ENCODE data around the gene CLEC4D.
"Not testable (repeated sequence)": the region's sequence is repeated elsewhere in the genome, so short reads cannot be mapped to it uniquely, and the experiment has no call there.

CLEC4D gene

GRCh38 chr12:8504351-8504750 lies 9.0 kb upstream of the CLEC4D start:
- Histone ChIP-seq H3K27me3 (ENCODE audit: insufficient read depth, low read length) (no peaks in the 10 kb centered on the region), H3K4me3 (ENCODE audit: low read length) (no peak overlapping the region), H3K9me3 (ENCODE audit: low read length) (no peaks in the 10 kb centered on the region), H2AFZ (ENCODE audit: low read depth, low read length) (no peak overlapping the region), H3K4me1 (ENCODE audit: insufficient read depth, low read length) (peaks cover 5% of the 10 kb centered on the region), H3K36me3 (ENCODE audit: insufficient read depth, low read length) (no peaks in the 10 kb centered on the region)

- Histone ChIP-seq H3K4me1 (ENCODE audit: insufficient read depth, low read length) (peaks cover 5% of the 10 kb centered on the region), H2AFZ (ENCODE audit: low read depth, low read length) (no peak overlapping the region), H3K4me3 (ENCODE audit: low read length) (no peak overlapping the region), H3K36me3 (ENCODE audit: insufficient read depth, low read length) (no peaks in the 10 kb centered on the region), H3K27me3 (ENCODE audit: insufficient read depth, low read length) (no peaks in the 10 kb centered on the region), H3K9me3 (ENCODE audit: low read length) (no peaks in the 10 kb centered on the region)
These were observed 5.7 kb upstream of the CLEC4D start for GRCh38 chr12:8507596-8507995.

GRCh38 chr12:8508223-8508622 lies 5.1 kb upstream of the CLEC4D start:
- peaks cover 5% of the 10 kb centered on the region for H3K4me1 ChIP-seq (ENCODE audit: insufficient read depth, low read length)
- H3K9me3 ChIP-seq (ENCODE audit: low read length) = no peaks in the 10 kb centered on the region
- no peak overlapping the region for H3K4me3 ChIP-seq (ENCODE audit: low read length)
- H3K27me3 ChIP-seq (ENCODE audit: insufficient read depth, low read length) = no peaks in the 10 kb centered on the region
- H2AFZ ChIP-seq (ENCODE audit: low read depth, low read length) = peak overlapping the region; percentile 13
- H3K36me3 ChIP-seq (ENCODE audit: insufficient read depth, low read length) = no peaks in the 10 kb centered on the region

- H2AFZ ChIP-seq (ENCODE audit: low read depth, low read length) = no peak overlapping the region
- peaks cover 5% of the 10 kb centered on the region for H3K4me1 ChIP-seq (ENCODE audit: insufficient read depth, low read length)
These were observed 4.1 kb upstream of the CLEC4D start for GRCh38 chr12:8508910-8509841.

GRCh38 chr12:8517971-8518370 lies 4.7 kb downstream of the CLEC4D start:
- Histone ChIP-seq H3K4me3 (ENCODE audit: low read length) (no peak overlapping the region), H3K9me3 (ENCODE audit: low read length) (no peaks in the 10 kb centered on the region), H3K27me3 (ENCODE audit: insufficient read depth, low read length) (peaks cover 2% of the 10 kb centered on the region), H2AFZ (ENCODE audit: low read depth, low read length) (no peak overlapping the region), H3K4me1 (ENCODE audit: insufficient read depth, low read length) (no peaks in the 10 kb centered on the region), H3K36me3 (ENCODE audit: insufficient read depth, low read length) (no peaks in the 10 kb centered on the region)

More at GRCh38 chr12:8508910-8509841, 4.1 kb upstream of the CLEC4D start:
- Histone ChIP-seq H3K9me3 (ENCODE audit: low read length) (no peaks in the 10 kb centered on the region), H3K36me3 (ENCODE audit: insufficient read depth, low read length) (no peaks in the 10 kb centered on the region), H3K4me3 (ENCODE audit: low read length) (no peak overlapping the region), H3K27me3 (ENCODE audit: insufficient read depth, low read length) (peaks cover 2% of the 10 kb centered on the region)

- Histone ChIP-seq H3K36me3 (ENCODE audit: insufficient read depth, low read length) (no peaks in the 10 kb centered on the region), H2AFZ (ENCODE audit: low read depth, low read length) (no peak overlapping the region), H3K27me3 (ENCODE audit: insufficient read depth, low read length) (no peaks in the 10 kb centered on the region), H3K9me3 (ENCODE audit: low read length) (no peaks in the 10 kb centered on the region), H3K4me3 (ENCODE audit: low read length) (no peak overlapping the region), H3K4me1 (ENCODE audit: insufficient read depth, low read length) (no peaks in the 10 kb centered on the region)
These were observed 5.9 kb downstream of the CLEC4D start for GRCh38 chr12:8519171-8519570.

- Histone ChIP-seq H3K4me1 (ENCODE audit: insufficient read depth, low read length) (no peaks in the 10 kb centered on the region), H3K27me3 (ENCODE audit: insufficient read depth, low read length) (no peaks in the 10 kb centered on the region), H2AFZ (ENCODE audit: low read depth, low read length) (no peak overlapping the region), H3K36me3 (ENCODE audit: insufficient read depth, low read length) (no peaks in the 10 kb centered on the region), H3K4me3 (ENCODE audit: low read length) (no peak overlapping the region), H3K9me3 (ENCODE audit: low read length) (no peaks in the 10 kb centered on the region)
These were observed 14.2 kb downstream of the CLEC4D start for GRCh38 chr12:8527250-8528130.

- no peaks in the 10 kb centered on the region for H3K36me3 ChIP-seq (ENCODE audit: insufficient read depth, low read length)
- no peaks in the 10 kb centered on the region for H3K27me3 ChIP-seq (ENCODE audit: insufficient read depth, low read length)
- no peaks in the 10 kb centered on the region for H3K9me3 ChIP-seq (ENCODE audit: low read length)
- H2AFZ ChIP-seq (ENCODE audit: low read depth, low read length) = no peak overlapping the region
- H3K4me1 ChIP-seq (ENCODE audit: insufficient read depth, low read length) = no peaks in the 10 kb centered on the region
- H3K4me3 ChIP-seq (ENCODE audit: low read length) = no peak overlapping the region
These were observed 18.7 kb downstream of the CLEC4D start for GRCh38 chr12:8532045-8532444.

- H3K4me1 ChIP-seq (ENCODE audit: insufficient read depth, low read length); H2AFZ ChIP-seq (ENCODE audit: low read depth, low read length); H3K4me3 ChIP-seq (ENCODE audit: low read length); H3K27me3 ChIP-seq (ENCODE audit: insufficient read depth, low read length); H3K9me3 ChIP-seq (ENCODE audit: low read length); H3K36me3 ChIP-seq (ENCODE audit: insufficient read depth, low read length): not testable (repeated sequence)
These were observed 24.5 kb downstream of the CLEC4D start for GRCh38 chr12:8537820-8538219.

GRCh38 chr12:8540831-8541230 lies 27.5 kb downstream of the CLEC4D start, which contains the start of gene CLEC4E:
Gene CLEC4E, minus strand, starts transcription at chr12:8540905. Its CDS starts 108 bp downstream, at chr12:8540797.
- not testable (repeated sequence) for H3K27me3 ChIP-seq (ENCODE audit: insufficient read depth, low read length); H3K4me1 ChIP-seq (ENCODE audit: insufficient read depth, low read length); H2AFZ ChIP-seq (ENCODE audit: low read depth, low read length); H3K36me3 ChIP-seq (ENCODE audit: insufficient read depth, low read length); H3K4me3 ChIP-seq (ENCODE audit: low read length); H3K9me3 ChIP-seq (ENCODE audit: low read length)

- Histone ChIP-seq H3K27me3 (ENCODE audit: insufficient read depth, low read length) (no peaks in the 10 kb centered on the region), H3K4me1 (ENCODE audit: insufficient read depth, low read length) (no peaks in the 10 kb centered on the region), H3K4me3 (ENCODE audit: low read length) (no peak overlapping the region), H2AFZ (ENCODE audit: low read depth, low read length) (no peak overlapping the region), H3K9me3 (ENCODE audit: low read length) (no peaks in the 10 kb centered on the region), H3K36me3 (ENCODE audit: insufficient read depth, low read length) (no peaks in the 10 kb centered on the region)
These were observed 28.3 kb downstream of the CLEC4D start for GRCh38 chr12:8541562-8541961.

- H3K27me3 ChIP-seq (ENCODE audit: insufficient read depth, low read length) = no peaks in the 10 kb centered on the region
- H3K9me3 ChIP-seq (ENCODE audit: low read length) = no peaks in the 10 kb centered on the region
- H2AFZ ChIP-seq (ENCODE audit: low read depth, low read length) = no peak overlapping the region
- no peaks in the 10 kb centered on the region for H3K4me1 ChIP-seq (ENCODE audit: insufficient read depth, low read length)
- no peaks in the 10 kb centered on the region for H3K36me3 ChIP-seq (ENCODE audit: insufficient read depth, low read length)
- no peak overlapping the region for H3K4me3 ChIP-seq (ENCODE audit: low read length)
These were observed 31.0 kb downstream of the CLEC4D start for GRCh38 chr12:8544295-8544694.

- Histone ChIP-seq H2AFZ (ENCODE audit: low read depth, low read length) (no peak overlapping the region), H3K27me3 (ENCODE audit: insufficient read depth, low read length) (no peaks in the 10 kb centered on the region), H3K4me3 (ENCODE audit: low read length) (no peak overlapping the region), H3K9me3 (ENCODE audit: low read length) (no peaks in the 10 kb centered on the region), H3K36me3 (ENCODE audit: insufficient read depth, low read length) (no peaks in the 10 kb centered on the region), H3K4me1 (ENCODE audit: insufficient read depth, low read length) (no peaks in the 10 kb centered on the region)
These were observed 33.3 kb downstream of the CLEC4D start for GRCh38 chr12:8546591-8546990.

All from neuron (in vitro differentiated cells).